TTC549 (cell line): ENCODE measurements around the gene MAPRE3.

Source experiments
- FAIRE-seq: peaks from 2 replicates; lab custom pipeline; 2012; peaks lifted over from hg19 to GRCh38; lab: Jason Lieb, UNC

Gene MAPRE3

GRCh38 chr2:26985807-26986206 lies 15.4 kb downstream of the MAPRE3 start:
- no peak for FAIRE-seq

DNA sequence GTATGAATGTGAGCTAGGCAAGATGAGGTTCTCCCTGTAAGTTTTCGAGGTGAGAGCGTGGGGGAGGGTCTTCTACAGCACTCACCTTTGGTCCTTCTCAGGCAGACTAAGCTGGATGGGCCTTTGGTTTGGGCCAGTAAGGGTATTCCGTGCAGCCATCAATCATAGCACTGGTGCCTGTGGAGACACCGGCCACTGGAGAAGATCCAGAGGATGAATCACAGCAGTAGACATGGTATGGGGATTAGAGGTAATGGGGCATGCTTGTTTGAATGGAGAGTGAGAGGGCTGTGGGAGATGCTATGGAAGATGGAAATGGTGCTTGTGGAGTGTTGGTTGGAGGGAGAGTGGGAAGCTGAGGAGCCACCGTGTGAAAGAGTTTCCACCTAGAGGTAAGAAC lies 16.1 kb downstream of the MAPRE3 start:
- no peak for FAIRE-seq

- FAIRE-seq: no peak
These were observed 17.8 kb downstream of the MAPRE3 start for GRCh38 chr2:26988058-26988860.

DNA sequence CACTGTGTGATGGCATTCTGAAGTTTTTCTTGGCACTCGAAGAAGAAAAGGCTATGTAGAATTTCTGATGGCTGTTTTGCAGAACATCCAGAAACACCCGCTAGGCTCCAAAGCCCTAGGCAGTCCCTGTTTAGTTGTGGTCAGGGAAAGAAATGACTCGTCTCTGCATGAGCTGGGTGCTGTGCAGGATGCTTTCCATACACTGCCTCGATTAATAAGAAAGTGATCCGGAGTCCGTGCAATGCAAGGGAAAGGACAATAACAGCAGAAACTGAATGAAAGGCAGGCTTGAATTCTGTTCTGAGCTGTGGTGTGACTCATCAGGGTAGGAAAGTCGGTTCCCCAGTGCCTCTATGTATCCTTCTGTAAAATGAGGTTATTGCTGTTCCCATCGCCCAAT lies 18.7 kb downstream of the MAPRE3 start:
- no peak for FAIRE-seq

DNA sequence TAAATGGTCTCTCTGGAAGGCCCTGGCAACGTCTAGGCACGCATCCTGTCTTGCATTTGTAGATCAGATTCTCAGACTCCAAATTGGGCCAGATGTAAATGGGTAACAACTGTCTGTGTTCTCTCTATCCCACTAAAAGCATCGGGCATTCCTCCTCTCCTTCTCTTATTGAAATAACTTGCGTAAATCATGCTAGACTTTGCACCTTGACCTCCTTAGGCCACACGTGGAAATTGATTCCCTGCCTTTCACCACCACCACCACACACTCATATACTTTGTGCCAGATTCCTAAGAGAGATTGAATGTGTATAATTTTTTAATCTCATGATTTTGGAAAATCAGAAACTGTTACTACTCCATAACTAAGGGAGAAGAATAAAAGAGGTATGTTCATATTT lies 21.3 kb downstream of the MAPRE3 start:
- no peak for FAIRE-seq

DNA sequence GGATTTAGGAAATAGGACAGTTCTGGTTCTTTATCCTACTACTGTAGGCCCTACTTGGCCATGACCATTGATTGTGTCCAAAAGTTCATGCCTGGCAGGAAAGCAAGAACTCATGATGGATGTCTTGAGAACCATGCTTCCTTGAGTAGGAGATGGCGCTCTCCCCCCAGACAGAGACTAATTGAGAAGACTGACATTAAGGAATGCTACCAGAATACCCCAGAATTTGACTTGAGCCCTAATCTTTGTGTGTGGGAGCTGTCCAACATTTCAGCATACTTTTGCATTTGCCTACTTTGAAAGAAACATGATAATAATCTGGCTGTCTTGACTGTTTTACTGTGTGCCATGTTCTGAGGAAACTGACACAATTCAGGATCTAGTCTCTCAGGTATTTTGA lies 23.3 kb downstream of the MAPRE3 start:
- FAIRE-seq: no peak

DNA sequence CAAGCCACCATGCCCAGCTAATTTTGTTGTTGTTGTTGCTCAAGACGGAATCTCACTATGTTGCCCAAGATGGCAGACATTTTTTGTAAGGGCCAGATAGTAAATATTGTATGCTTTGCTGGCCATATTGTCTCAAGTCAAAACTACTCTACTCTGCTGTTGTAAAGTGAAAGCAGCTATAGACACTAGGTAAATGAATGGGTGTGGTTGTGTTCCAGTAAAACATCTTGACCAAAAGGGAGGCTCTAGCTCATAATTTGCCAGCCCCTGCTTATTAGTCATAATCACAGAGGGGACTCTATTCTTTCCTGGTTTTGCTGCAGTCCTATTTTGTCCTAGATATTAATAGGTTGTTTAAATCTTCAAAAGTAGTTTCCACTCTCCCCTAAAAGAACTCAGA lies 24.5 kb downstream of the MAPRE3 start:
- FAIRE-seq: no peak

DNA sequence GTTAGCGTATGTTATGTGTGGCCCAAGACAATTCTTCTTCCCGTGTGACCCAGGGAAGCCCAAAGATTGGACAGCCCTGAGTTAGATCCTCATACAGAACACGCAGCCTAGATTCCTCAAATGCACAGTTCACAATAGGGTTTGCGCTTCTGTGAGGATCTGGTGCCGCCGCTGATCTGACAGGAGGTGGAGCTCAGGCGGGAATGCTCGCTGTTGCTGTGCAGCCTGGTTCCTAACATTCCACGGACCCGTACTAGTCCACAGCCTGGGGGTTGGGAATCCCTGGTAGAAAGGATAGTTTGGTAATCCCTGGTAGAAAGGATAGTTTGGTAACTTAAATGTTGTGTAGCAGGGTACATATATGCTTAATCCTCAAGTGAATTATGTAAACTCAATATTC lies 27.0 kb downstream of the MAPRE3 start:
- FAIRE-seq: no peak

- FAIRE-seq: no peak
These were observed 27.9 kb downstream of the MAPRE3 start for GRCh38 chr2:26998323-26998722.

DNA sequence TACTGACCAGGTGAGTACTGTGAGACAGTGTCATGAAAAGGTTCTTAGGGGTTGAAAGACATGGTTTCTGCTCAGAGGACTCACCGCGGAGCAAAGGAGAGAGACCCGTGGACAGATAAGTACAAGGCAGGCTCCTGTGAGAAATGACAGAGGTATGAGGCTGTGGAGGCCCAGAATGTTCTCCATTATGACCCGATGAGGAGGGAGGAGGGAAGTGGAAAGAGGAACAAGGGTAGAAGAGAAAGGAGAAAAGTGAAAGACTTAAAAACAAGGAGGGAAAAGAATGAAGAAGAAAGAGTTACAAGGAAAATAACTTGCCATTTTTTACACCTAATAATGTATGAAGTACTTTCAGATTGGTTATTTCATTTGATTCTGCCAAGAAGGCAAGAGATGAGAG lies 29.8 kb downstream of the MAPRE3 start:
- no peak for FAIRE-seq

DNA sequence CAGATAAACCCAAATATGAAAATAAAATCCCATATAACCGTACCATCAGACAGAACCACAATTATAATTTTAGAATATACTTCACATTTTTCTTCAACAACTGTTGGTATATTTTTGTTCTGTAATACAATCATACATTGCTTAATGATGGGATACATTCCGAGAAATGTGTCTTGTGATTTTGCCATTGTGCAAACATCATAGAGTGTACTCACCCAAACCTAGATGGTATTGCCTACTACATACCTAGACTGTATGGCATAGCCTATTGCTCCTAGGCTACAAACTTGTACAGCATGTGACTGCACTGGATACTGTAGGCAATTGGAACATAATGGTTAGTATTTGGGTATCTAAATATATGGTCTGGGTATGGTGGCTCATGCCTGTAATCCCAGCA lies 30.6 kb downstream of the MAPRE3 start:
- peak; percentile 17 for FAIRE-seq

- no peak for FAIRE-seq
These were observed 31.5 kb downstream of the MAPRE3 start for GRCh38 chr2:27001950-27002349.

DNA sequence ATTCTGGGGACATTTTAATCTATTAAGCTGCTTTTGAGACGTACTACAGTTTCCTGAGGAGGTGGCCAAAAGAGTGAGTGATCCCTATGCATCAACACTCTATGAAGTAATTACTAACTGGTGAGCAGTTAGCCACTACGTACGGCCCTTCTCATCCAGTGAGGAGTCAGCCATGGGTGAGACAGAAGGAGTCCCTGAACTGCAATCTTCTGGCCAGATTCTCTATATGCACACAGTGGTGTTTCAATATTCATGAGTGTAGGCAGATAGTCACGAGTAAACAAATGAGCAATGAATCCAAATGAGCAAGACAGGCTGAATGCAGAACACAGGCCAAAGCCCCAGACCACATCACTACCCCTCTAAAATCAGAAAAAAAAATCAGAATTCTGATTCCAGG lies 32.6 kb downstream of the MAPRE3 start:
- FAIRE-seq: no peak

DNA sequence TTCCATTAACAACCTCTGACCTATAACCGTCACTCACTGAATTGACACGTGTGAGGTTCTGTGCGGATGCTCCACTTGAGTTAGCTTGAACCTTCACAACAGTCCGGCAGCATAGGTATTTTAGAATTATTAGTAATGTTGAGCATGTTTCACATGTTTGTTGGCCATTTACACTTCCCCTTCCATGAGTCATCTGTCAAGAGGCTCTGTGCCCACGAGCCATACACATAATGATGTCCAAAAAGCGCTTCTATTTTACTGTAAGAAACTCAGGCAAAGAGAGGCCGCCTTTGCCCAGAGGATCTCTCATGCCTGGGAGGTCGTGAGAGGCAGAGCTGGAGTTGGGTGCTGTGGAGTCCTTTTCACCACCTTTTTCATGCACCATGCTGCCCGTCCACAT lies 33.4 kb downstream of the MAPRE3 start:
- no peak for FAIRE-seq

DNA sequence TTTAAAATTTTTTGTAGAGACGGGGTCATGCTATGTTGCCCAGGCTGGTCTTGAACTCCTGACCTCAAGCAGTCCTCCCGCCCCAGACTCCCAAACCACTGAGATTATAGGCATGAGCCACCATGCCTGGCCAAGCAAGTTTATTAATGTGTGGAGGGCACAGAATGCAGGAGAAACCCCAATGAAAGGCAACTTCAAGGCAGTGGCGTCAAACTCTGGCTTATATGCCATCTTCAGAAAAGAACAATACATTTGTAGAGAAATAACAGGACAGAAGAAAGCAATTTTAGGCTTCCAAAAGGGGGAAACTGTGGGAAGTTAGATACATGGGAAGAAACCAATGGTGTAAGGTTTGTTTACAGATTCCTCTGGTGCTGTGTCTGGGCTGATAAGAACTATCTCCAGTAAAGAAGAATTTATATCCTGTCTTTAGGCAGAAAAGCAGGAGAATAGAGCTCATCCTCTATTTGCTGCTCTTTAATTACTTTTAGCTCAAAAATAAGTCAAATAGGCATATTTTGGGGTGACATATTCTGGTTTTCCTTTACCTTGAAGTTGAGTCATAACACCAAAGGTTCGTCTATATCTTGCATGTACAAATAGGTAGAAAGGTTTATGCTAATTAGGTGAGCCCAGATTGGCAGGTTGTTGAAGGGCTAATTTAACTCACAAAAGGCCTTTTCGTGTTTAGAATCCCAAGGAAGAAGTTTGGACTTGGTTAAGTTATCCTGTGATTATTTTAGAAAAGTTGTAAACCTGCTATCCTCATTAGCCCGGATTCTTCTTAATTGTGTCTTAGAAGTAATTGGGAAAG lies 36.4 kb downstream of the MAPRE3 start:
- no peak for FAIRE-seq

DNA sequence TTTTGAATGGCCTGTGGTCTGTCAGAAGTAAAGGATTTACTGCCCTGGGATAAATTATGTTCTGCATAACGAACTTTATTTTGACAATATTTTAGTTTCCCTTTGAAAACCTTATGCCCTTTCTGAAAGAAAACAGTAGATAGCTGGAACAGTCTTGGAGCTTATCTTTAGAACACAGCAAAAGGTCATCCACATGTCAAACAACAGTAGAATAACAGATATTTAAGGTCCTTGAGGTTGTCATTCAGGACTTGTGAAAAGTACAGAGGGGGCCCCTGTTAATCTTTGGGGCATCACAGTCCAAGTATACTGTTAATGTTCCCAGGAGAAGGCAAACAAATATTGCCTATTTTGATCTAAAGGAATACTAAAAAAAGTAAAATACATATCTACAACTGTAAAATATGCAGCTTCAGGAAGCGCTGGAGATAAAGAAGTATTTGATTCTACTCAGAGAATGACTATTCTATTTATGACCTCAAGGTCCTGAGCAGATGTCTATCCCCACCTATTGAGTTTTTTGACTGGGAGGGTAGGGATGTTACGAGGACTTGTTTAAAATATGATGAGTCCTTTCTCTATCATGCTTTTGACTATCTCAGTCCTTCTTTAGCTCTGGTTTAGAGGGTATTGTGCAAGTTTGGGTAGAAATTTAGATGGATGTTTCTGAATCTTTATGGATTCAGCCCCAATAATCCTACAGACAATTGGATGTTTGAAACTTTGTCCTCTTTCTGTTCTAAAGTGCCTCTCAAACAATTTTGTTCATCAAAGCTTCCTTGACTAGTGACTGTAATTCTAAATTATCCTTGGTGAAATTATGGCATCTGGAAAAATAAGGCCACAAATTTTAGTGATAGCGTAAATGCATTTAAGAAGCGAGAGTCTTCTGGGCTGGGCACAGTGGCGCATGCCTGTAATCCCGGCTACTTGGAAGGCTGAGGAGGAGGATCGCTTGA lies 37.3 kb downstream of the MAPRE3 start:
- no peak for FAIRE-seq

DNA sequence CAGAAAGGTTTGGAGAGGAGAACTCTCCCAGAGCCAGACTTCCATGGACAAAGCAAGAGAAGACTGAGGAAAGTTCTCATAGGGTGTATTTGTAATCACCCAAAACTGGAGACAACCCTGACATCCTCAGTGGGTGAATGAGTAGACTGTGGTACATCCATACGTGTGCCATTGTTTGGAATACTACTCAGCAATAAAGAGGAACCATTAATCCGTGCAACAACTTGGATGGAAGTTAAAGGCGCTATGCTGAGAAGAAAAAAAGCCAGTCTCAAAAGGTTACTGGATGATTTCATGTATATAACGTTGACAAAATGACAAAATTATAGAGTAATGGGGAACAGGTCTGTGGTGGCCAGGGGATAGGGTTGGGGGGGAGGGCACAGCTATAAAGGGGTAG lies 38.2 kb downstream of the MAPRE3 start:
- FAIRE-seq: no peak

DNA sequence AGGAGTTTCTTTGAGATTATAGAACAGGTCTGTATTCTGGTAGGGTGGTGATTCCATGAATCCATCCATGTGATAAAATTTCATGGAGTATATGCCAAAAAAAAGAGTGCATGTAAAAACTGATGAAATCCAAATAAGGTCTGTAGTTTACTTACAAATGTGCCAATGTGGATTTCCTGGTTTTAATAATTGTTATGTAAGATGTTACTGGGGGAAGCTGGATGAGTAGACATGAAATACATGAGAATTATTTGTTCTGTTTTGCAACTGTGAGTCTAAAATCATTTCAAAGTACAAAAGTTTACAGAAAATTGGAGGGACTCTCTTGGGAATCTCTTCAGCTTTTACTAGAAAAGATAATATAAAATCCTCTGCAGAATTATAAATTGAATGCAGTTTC lies 38.6 kb downstream of the MAPRE3 start:
- FAIRE-seq: no peak

DNA sequence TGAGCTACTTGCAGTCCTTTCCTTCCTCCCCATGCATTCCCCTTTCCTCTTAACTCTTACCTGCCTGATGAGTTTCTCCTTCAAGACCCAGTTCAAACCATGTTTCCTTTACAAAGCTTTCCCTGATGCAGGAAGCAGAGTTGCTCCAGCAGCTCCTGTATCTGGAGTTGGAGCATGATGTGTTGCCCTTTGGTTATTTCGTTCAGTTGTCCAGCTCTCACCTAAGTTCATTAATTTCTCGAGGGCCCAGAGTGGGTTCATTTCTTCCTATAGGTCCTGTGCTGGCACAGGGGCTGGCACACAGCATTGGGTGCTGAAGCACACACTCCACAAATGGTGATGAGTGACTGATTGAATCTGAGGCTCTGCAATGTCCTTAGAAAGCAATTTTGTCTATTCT lies 39.3 kb downstream of the MAPRE3 start:
- no peak for FAIRE-seq

GRCh38 chr2:27010139-27010538 lies 39.7 kb downstream of the MAPRE3 start:
- FAIRE-seq: no peak

DNA sequence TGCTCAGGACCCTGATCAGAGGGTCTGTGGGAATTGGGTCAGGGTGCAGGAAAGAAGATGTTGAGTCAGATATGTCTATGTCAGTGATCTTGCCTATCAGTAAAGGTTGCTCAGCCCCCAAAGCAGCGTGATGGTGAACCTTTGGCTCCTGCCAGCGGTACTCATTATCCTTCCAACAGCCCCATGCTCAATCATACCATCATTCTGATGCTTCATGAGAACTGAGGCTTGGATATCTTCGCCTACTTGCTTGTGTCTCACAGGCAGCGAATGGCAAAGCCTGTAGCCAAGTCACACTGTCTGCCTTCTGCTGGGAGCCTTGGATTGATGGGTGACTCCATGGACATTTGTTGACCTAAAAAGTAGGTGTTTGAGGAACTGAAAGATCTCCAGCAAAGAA lies 43.3 kb downstream of the MAPRE3 start:
- no peak for FAIRE-seq

GRCh38 chr2:27014771-27015433 lies 44.5 kb downstream of the MAPRE3 start:
- FAIRE-seq: no peak
